ENCODE results near the gene TBCB.

Gene TBCB

GRCh38 chr19:36106441-36106840 is 8.8 kb upstream of the TBCB start:
- H3K36me3 ChIP-seq (ENCODE audit: control insufficient read depth, low read length) = peaks cover 53% of the 10 kb centered on the region

GRCh38 chr19:36106991-36107390 is 8.3 kb upstream of the TBCB start:
- Histone ChIP-seq H3K4me2 (ENCODE audit: low read length) (no peak overlapping the region), H3K4me3 (ENCODE audit: low read length) (no peak overlapping the region), H3K9me2 (replicated peaks; ENCODE audit: control insufficient read depth, low read length) (no peaks in the 10 kb centered on the region), H3F3A (ENCODE audit: control insufficient read depth, insufficient read depth) (no peaks in the 10 kb centered on the region), H3K9me3 (ENCODE audit: control insufficient read depth, insufficient read depth, low read length) (no peaks in the 10 kb centered on the region), H3K27ac (ENCODE audit: low read depth, low read length) (no peak overlapping the region), H4K20me1 (ENCODE audit: control insufficient read depth, insufficient read depth, low read depth, low read length) (no peaks in the 10 kb centered on the region), H3K79me2 (ENCODE audit: control insufficient read depth, low read length) (no peaks in the 10 kb centered on the region), H3K4me1 (ENCODE audit: control insufficient read depth, low read length) (peaks cover 8% of the 10 kb centered on the region; the same call in 1 of the 2 replicates), H3K27me3 (ENCODE audit: control insufficient read depth, low read length) (no peaks in the 10 kb centered on the region), H3K36me3 (ENCODE audit: control insufficient read depth, low read length) (peaks cover 49% of the 10 kb centered on the region)
- TF ChIP-seq CTCF (IDR thresholded peaks at IDR 0.05; ENCODE audit: low read depth, low read length, poor library complexity, severe bottlenecking) = no peak
- TF ChIP-seq EZH2phosphoT487 (IDR thresholded peaks at IDR 0.05; ENCODE audit: borderline replicate concordance, low read length) = no peak

More at GRCh38 chr19:36106441-36106840, 8.8 kb upstream of the TBCB start:
- no peak overlapping the region for H3K4me3 ChIP-seq (ENCODE audit: low read length)
- peaks cover 7% of the 10 kb centered on the region; the same call in 1 of the 2 replicates for H3K4me1 ChIP-seq (ENCODE audit: control insufficient read depth, low read length)
- no peak for TF ChIP-seq EZH2phosphoT487 (IDR thresholded peaks at IDR 0.05; ENCODE audit: borderline replicate concordance, low read length)
- H3K4me2 ChIP-seq (ENCODE audit: low read length) = no peak overlapping the region
- no peaks in the 10 kb centered on the region for H3F3A ChIP-seq (ENCODE audit: control insufficient read depth, insufficient read depth)
- no peaks in the 10 kb centered on the region for H3K27me3 ChIP-seq (ENCODE audit: control insufficient read depth, low read length)
- no peaks in the 10 kb centered on the region for H3K79me2 ChIP-seq (ENCODE audit: control insufficient read depth, low read length)
- H4K20me1 ChIP-seq (ENCODE audit: control insufficient read depth, insufficient read depth, low read depth, low read length) = no peaks in the 10 kb centered on the region
- no peaks in the 10 kb centered on the region for H3K9me3 ChIP-seq (ENCODE audit: control insufficient read depth, insufficient read depth, low read length)
- H3K9me2 ChIP-seq (replicated peaks; ENCODE audit: control insufficient read depth, low read length) = no peaks in the 10 kb centered on the region
- H3K27ac ChIP-seq (ENCODE audit: low read depth, low read length) = no peak overlapping the region

GRCh38 chr19:36108684-36109083 is 6.6 kb upstream of the TBCB start:
- Histone ChIP-seq H3K36me3 (ENCODE audit: control insufficient read depth, low read length) (peaks cover 48% of the 10 kb centered on the region), H4K20me1 (ENCODE audit: control insufficient read depth, insufficient read depth, low read depth, low read length) (no peaks in the 10 kb centered on the region), H3K27ac (ENCODE audit: low read depth, low read length) (no peak overlapping the region)

More at GRCh38 chr19:36108684-36109083, 6.6 kb upstream of the TBCB start:
- Histone ChIP-seq H3K9me3 (ENCODE audit: control insufficient read depth, insufficient read depth, low read length) (no peaks in the 10 kb centered on the region), H3K79me2 (ENCODE audit: control insufficient read depth, low read length) (peaks cover 9% of the 10 kb centered on the region), H3K9me2 (replicated peaks; ENCODE audit: control insufficient read depth, low read length) (no peaks in the 10 kb centered on the region), H3K4me2 (ENCODE audit: low read length) (no peak overlapping the region), H3K4me3 (ENCODE audit: low read length) (no peak overlapping the region), H3K27me3 (ENCODE audit: control insufficient read depth, low read length) (no peaks in the 10 kb centered on the region), H3F3A (ENCODE audit: control insufficient read depth, insufficient read depth) (no peaks in the 10 kb centered on the region), H3K4me1 (ENCODE audit: control insufficient read depth, low read length) (peaks cover 13% of the 10 kb centered on the region)
- TF ChIP-seq EZH2phosphoT487 (IDR thresholded peaks at IDR 0.05; ENCODE audit: borderline replicate concordance, low read length) (no peak), CTCF (IDR thresholded peaks at IDR 0.05; ENCODE audit: low read depth, low read length, poor library complexity, severe bottlenecking) (no peak)

All from DOHH2 (cell line).